ENCODE data around the gene USB1.

DNA sequence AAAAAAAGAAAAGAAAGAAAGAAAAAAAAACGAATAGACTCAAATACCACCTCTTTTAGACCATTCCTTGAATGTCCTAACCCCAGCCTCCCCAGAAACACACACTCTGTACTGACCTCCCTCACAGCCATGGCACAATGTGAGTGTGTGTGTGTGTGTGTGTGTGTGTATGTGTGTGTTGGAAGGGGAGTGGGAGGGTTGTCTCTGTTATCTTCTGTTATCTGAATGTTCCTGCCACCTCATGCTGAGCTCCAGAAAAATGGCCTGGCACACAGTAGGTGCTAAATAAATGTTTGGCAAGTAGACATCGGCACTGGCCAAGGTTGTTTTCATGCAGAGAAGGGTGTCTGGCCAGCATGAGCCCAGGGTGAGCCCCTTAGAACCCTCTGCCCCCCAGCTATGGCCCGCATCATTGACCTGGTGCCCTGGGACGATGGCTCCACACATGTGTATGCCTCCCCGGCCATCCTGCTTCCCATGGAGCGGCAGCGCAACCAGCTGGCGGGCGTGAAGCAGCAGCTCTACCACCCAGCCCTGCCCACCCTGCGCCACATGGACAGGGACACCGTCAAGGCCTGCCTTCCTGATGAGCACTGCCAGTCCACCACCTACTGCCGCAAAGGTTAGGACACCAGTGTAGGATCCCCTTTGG is 23.7 kb upstream of the USB1 start:
- TF ChIP-seq, protein P1, sequence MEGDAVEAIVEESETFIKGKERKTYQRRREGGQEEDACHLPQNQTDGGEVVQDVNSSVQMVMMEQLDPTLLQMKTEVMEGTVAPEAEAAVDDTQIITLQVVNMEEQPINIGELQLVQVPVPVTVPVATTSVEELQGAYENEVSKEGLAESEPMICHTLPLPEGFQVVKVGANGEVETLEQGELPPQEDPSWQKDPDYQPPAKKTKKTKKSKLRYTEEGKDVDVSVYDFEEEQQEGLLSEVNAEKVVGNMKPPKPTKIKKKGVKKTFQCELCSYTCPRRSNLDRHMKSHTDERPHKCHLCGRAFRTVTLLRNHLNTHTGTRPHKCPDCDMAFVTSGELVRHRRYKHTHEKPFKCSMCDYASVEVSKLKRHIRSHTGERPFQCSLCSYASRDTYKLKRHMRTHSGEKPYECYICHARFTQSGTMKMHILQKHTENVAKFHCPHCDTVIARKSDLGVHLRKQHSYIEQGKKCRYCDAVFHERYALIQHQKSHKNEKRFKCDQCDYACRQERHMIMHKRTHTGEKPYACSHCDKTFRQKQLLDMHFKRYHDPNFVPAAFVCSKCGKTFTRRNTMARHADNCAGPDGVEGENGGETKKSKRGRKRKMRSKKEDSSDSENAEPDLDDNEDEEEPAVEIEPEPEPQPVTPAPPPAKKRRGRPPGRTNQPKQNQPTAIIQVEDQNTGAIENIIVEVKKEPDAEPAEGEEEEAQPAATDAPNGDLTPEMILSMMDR (conservative IDR thresholded peaks at IDR 0.05; ENCODE audit: low read depth, low read length), result no peak; the same call in 1 of the 2 replicates
- TF ChIP-seq EZH2 (IDR thresholded peaks at IDR 0.05; ENCODE audit: borderline replicate concordance, low read depth, low read length, poor library complexity, severe bottlenecking), result no peak
